Natural killer cell (primary cell): ENCODE data around the gene LRSAM1. TPM values are rescaled to one million over a fixed set of nuclear protein-coding genes. Genes with fewer than 3 reads are reported as not detected.

Experiments used
- ATAC-seq, 3 donors: fragments of 150-1000 bp in 2 of 3; fragments of 200-7000 bp in 1 of 3; cut with Tn5 transposase; 1 replicate in 1 of 3; 2 replicates in 2 of 3; pipeline ENCODE4 v1.10.0; 2021; ENCODE audit warnings: mild to moderate bottlenecking in 2 of 3, moderate library complexity in 2 of 3
- DNase-seq, 2 donors: peaks; one replicate each; pipeline versions ENCODE4 v3.0.0 to v3.0.0-alpha.2; 2013 to 2021; ENCODE audit warnings: mixed read lengths in 1 of 2
- H3K27ac ChIP-seq: one replicate; pipeline ENCODE4 v1.5.1; 2013; ENCODE audit warnings: mild to moderate bottlenecking, low read length
- H3K27me3 ChIP-seq: one replicate; pipeline ENCODE4 v1.6.1; 2013; ENCODE audit warnings: low read length; ENCODE audit not compliant: control insufficient read depth, insufficient read depth
- H3K36me3 ChIP-seq: one replicate; pipeline ENCODE4 v1.6.1; 2013; ENCODE audit warnings: low read length; ENCODE audit not compliant: control insufficient read depth, insufficient read depth
- H3K4me1 ChIP-seq: one replicate; pipeline ENCODE4 v1.6.1; 2013; ENCODE audit warnings: low read length; ENCODE audit not compliant: control insufficient read depth, insufficient read depth
- H3K4me3 ChIP-seq: one replicate; pipeline ENCODE4 v1.5.1; 2013; ENCODE audit warnings: low read length
- H3K9me3 ChIP-seq: one replicate; pipeline ENCODE4 v1.6.1; 2013; ENCODE audit warnings: low read length; ENCODE audit not compliant: control insufficient read depth, insufficient read depth
- H3K27ac Mint-ChIP-seq, 2 donors: one replicate each; pipeline ENCODE4 v1.8.0; 2022; ENCODE audit warnings: mild to moderate bottlenecking in 2 of 2, mixed read lengths in 2 of 2, moderate library complexity in 1 of 2
- H3K27me3 Mint-ChIP-seq, 2 donors: one replicate each; pipeline ENCODE4 v1.8.0; 2022; ENCODE audit warnings: low read depth in 2 of 2, mixed read lengths in 2 of 2
- H3K36me3 Mint-ChIP-seq: one replicate; pipeline ENCODE4 v1.8.0; 2022; ENCODE audit warnings: mixed read lengths
- H3K4me1 Mint-ChIP-seq, 2 donors: one replicate each; pipeline ENCODE4 v1.8.0; 2022; ENCODE audit warnings: mixed read lengths in 2 of 2
- H3K4me3 Mint-ChIP-seq: one replicate; pipeline ENCODE4 v1.8.0; 2022; ENCODE audit warnings: mild to moderate bottlenecking, moderate library complexity, mixed read lengths
- H3K9me3 Mint-ChIP-seq, 2 donors: one replicate each; pipeline ENCODE4 v1.8.0; 2022; ENCODE audit warnings: mixed read lengths in 2 of 2
- WGBS: methylation state at CpG from one replicate; pipeline ENCODE4 v1.1.7; 2013; ENCODE audit warnings: missing lambda C conversion rate; ENCODE audit not compliant: insufficient coverage; 5-methylcytosine and 5-hydroxymethylcytosine counted together
- intact Hi-C: fragments of 100-400 bp; cut with micrococcal nuclease; formaldehyde crosslinking; loops from one replicate; pipeline ENCODE4 v1.14.2; 2022
- total RNA-seq, 4 donors: library from RNA; stranded (reverse); fragments of 120-200 nt in 1 of 4; gene quantifications; one replicate each; pipeline versions ENCODE4 v1.2.3 to v1.2.4, GENCODE V29; 2013 to 2022
- TF ChIP-seq, protein P1 (sequence below): fragments of 200-600 bp; IDR thresholded peaks from one replicate; pipeline ENCODE4 v1.8.0; 2022; ENCODE audit warnings: antibody characterized with exemption

LRSAM1 gene
- total RNA-seq, 3 donors from 2014 or later (not counting 1 experiment from before 2014, with no cell fraction given) = 17.4 to 24.6 (median 20.7) TPM

DNA sequence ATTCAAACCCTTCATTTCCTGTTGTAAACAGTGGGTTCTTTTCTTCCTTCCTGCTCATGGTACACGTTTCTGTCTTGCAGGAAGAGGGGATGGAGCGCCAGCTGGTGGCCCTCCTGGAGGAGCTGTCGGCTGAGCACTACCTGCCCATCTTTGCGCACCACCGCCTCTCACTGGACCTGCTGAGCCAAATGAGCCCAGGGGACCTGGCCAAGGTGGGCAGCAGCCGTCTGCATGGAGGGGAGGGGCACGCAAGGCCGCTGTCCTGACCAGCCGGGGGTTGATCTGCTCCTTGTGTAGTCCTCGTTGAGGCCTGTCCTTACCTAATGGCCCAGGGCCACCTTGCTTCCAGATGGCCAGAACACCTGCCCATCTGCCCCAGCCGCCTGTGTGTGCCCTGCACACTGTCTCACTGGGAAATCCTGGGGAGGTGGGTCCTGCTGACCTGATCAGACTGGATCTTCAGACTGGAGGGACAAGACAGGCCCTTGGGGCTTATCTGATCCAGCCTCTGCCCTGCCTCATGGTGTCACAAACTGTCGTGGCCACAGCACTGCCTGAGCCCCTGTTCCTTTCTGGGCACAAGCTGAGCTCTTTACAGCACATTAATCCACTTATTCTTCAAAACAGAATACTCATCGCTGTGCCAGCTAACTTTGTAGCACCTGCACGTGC is 44.7 kb downstream of the LRSAM1 start:
- peaks cover 24% of the 10 kb centered on the region for H3K36me3 ChIP-seq
- ATAC-seq (no peak), DNase-seq (no peak)
- no peak overlapping the region for H3K27ac ChIP-seq
- no peaks in the 10 kb centered on the region for H3K4me1 Mint-ChIP-seq
- WGBS = 86% methylated on average over 14 of the region's 14 CpGs
- H3K4me1 ChIP-seq = no peaks in the 10 kb centered on the region
- H3K36me3 Mint-ChIP-seq = no peaks in the 10 kb centered on the region
- no peak overlapping the region for H3K4me3 Mint-ChIP-seq
- TF ChIP-seq, protein P1, sequence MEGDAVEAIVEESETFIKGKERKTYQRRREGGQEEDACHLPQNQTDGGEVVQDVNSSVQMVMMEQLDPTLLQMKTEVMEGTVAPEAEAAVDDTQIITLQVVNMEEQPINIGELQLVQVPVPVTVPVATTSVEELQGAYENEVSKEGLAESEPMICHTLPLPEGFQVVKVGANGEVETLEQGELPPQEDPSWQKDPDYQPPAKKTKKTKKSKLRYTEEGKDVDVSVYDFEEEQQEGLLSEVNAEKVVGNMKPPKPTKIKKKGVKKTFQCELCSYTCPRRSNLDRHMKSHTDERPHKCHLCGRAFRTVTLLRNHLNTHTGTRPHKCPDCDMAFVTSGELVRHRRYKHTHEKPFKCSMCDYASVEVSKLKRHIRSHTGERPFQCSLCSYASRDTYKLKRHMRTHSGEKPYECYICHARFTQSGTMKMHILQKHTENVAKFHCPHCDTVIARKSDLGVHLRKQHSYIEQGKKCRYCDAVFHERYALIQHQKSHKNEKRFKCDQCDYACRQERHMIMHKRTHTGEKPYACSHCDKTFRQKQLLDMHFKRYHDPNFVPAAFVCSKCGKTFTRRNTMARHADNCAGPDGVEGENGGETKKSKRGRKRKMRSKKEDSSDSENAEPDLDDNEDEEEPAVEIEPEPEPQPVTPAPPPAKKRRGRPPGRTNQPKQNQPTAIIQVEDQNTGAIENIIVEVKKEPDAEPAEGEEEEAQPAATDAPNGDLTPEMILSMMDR = no peak
- H3K4me3 ChIP-seq = no peak overlapping the region
- H3K9me3 ChIP-seq = no peaks in the 10 kb centered on the region
- no peak overlapping the region for H3K27ac Mint-ChIP-seq
- intact Hi-C loops = no loop called here
- no peaks in the 10 kb centered on the region for H3K9me3 Mint-ChIP-seq
- no peaks in the 10 kb centered on the region for H3K27me3 Mint-ChIP-seq
- H3K27me3 ChIP-seq = no peaks in the 10 kb centered on the region

DNA sequence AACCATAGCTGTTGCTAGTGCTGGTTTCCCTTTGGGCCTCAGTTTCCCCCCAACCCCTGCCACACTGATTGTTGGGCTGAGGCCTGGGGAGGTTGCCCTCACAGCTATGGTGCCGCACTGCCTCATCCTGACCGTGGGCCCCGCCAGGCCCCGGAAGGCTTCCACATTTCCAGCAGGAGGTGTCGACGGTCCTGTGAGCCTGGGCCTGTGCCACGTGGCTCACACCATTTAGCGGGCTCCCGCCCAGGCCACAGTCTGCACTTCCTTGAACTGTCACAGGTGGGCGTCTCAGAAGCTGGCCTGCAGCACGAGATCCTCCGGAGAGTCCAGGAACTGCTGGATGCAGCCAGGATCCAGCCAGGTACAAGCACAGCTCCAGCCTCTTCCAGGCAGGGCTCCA is 45.7 kb downstream of the LRSAM1 start:
- Mint-ChIP-seq H3K9me3 (no peaks in the 10 kb centered on the region), H3K27ac (no peak overlapping the region), H3K36me3 (no peaks in the 10 kb centered on the region), H3K4me1 (no peaks in the 10 kb centered on the region), H3K4me3 (no peak overlapping the region), H3K27me3 (no peaks in the 10 kb centered on the region)
- DNase-seq = no peak
- intact Hi-C loops = no loop called here
- no peak overlapping the region for H3K27ac ChIP-seq
- H3K36me3 ChIP-seq = peaks cover 21% of the 10 kb centered on the region
- no peaks in the 10 kb centered on the region for H3K9me3 ChIP-seq
- no peaks in the 10 kb centered on the region for H3K4me1 ChIP-seq
- H3K27me3 ChIP-seq = no peaks in the 10 kb centered on the region
- TF ChIP-seq, protein P1 = no peak
- 95% methylated on average over 12 of the region's 12 CpGs for WGBS
- no peak for ATAC-seq
- H3K4me3 ChIP-seq = no peak overlapping the region

DNA sequence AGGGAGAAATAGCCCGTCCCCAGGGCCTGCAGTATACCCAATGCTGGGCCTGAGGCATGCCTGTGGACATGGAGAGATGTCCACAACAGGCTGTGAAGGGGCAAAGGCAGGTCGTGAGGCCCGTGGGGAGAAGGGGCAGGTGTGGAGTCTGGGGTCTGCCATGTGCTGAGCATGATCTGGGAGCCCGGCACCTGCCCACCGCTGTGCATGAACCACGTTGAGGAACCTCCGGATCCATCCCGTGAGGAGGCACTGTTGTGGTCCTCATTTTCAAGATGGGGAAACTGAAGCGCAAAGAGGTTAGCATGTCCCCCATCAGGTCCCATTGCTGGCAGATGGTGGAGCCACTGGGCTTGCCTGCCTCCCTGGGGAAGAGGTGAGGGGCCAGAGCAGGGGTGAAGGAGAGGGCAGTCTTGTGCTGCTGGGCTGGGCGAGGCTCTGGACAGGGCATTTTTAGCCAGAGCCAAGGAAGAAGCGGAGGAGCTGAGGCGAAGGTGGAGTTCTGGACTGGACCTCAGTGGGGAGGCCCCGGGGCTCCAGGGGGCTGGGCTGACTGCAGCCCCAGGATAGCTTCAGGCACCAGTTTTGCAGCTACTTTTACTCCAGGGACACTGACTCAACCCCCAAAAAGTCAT is 46.5 kb downstream of the LRSAM1 start:
- TF ChIP-seq, protein P1 = no peak
- Histone ChIP-seq H3K27ac (no peak overlapping the region), H3K36me3 (peaks cover 17% of the 10 kb centered on the region), H3K27me3 (no peaks in the 10 kb centered on the region), H3K4me3 (no peak overlapping the region), H3K9me3 (no peaks in the 10 kb centered on the region), H3K4me1 (no peaks in the 10 kb centered on the region)
- Mint-ChIP-seq H3K9me3 (no peaks in the 10 kb centered on the region), H3K27ac (no peak overlapping the region), H3K27me3 (no peaks in the 10 kb centered on the region), H3K4me1 (no peaks in the 10 kb centered on the region), H3K36me3 (no peaks in the 10 kb centered on the region), H3K4me3 (no peak overlapping the region)
- intact Hi-C loops = no loop called here
- no peak for DNase-seq
- WGBS = 93% methylated on average over 13 of the region's 13 CpGs
- no peak for ATAC-seq
